PC-3 (cell line): ENCODE results near the gene SORL1-AS1.

ENCODE experiments used
- ATAC-seq: fragments of 200-7000 bp; cut with Tn5 transposase; 2 replicates; pipeline ENCODE4 v1.9.1; 2020; ENCODE audit warnings: mild to moderate bottlenecking, moderate library complexity
- BruUV-seq: library from RNA; stranded (reverse); fragments of 400-500 nt; replicated peaks from 2 replicates; lab custom pipeline; 2021; lab: Mats Ljungman, UMichigan
- CTCF ChIA-PET: fragments of 300-600 bp; sonication (Branson Sonifier 250); formaldehyde crosslinking; loops from one replicate; lab custom pipeline; 2022; ENCODE audit warnings: antibody characterized with exemption; lab: Charles Lee
- POLR2A ChIA-PET: fragments of 300-600 bp; sonication (Branson Sonifier 250); formaldehyde crosslinking; loops from one replicate; lab custom pipeline; 2022; ENCODE audit warnings: antibody characterized with exemption; ENCODE audit not compliant: unreplicated experiment; lab: Charles Lee
- DNase-seq: peaks from one replicate; pipeline ENCODE4 v3.0.0-alpha.2; 2015
- H2AFZ ChIP-seq: fragments of 300-600 bp; sonication (generic); 2 replicates; pipeline ENCODE4 v1.6.0; 2016; ENCODE audit warnings: antibody characterized with exemption, low read length
- H3F3A ChIP-seq: fragments of 300-600 bp; sonication (generic); one replicate; pipeline ENCODE4 v1.6.0; 2017; ENCODE audit warnings: antibody characterized with exemption, low read length, control low read depth, mild to moderate bottlenecking; ENCODE audit not compliant: unreplicated experiment
- H3K27ac ChIP-seq: fragments of 300-600 bp; sonication (generic); 2 replicates; pipeline ENCODE4 v1.5.1; 2016; ENCODE audit warnings: mild to moderate bottlenecking, low read length
- H3K27me3 ChIP-seq: fragments of 300-600 bp; sonication (generic); 2 replicates; pipeline ENCODE4 v1.6.1; 2016; ENCODE audit warnings: low read length, mixed read lengths
- H3K36me3 ChIP-seq: fragments of 300-600 bp; sonication (generic); 2 replicates; pipeline ENCODE4 v1.6.1; 2016; ENCODE audit warnings: low read depth, mixed run types, low read length, mixed read lengths
- H3K4me1 ChIP-seq: fragments of 300-600 bp; sonication (generic); 2 replicates; pipeline ENCODE4 v1.5.1; 2016; ENCODE audit warnings: low read length; ENCODE audit not compliant: insufficient read depth
- H3K4me2 ChIP-seq: fragments of 300-600 bp; sonication (generic); 2 replicates; pipeline ENCODE4 v1.6.0; 2016; ENCODE audit warnings: low read length
- H3K4me3 ChIP-seq: fragments of 300-600 bp; sonication (generic); 2 replicates; pipeline ENCODE4 v1.5.1; 2016; ENCODE audit warnings: mild to moderate bottlenecking, low read length, mixed read lengths
- H3K79me2 ChIP-seq: fragments of 300-600 bp; sonication (generic); 2 replicates; pipeline ENCODE4 v1.6.1; 2017; ENCODE audit warnings: low read length, mixed read lengths
- H3K9ac ChIP-seq: fragments of 300-600 bp; sonication (generic); 2 replicates; pipeline ENCODE4 v1.6.0; 2016; ENCODE audit warnings: mild to moderate bottlenecking, low read length
- H3K9me2 ChIP-seq: fragments of 300-600 bp; sonication (generic); replicated peaks from 2 replicates; pipeline ENCODE4 v1.6.1; 2016; ENCODE audit warnings: mixed run types, low read length, mixed read lengths
- H3K9me3 ChIP-seq: fragments of 300-600 bp; sonication (generic); 2 replicates; pipeline ENCODE4 v1.6.1; 2016; ENCODE audit warnings: low read length, mixed read lengths
- H4K20me1 ChIP-seq: fragments of 300-600 bp; sonication (generic); 2 replicates; pipeline ENCODE4 v1.6.1; 2016; ENCODE audit warnings: low read length, mixed read lengths
- EZH2 ChIP-seq: fragments of 300-600 bp; sonication (generic); IDR thresholded peaks from one replicate; pipeline ENCODE4 v1.6.1; 2017; ENCODE audit warnings: antibody characterized with exemption, mild to moderate bottlenecking, low read length; ENCODE audit not compliant: unreplicated experiment
- EZH2phosphoT487 ChIP-seq: fragments of 300-600 bp; sonication (generic); IDR thresholded peaks from 2 replicates; pipeline ENCODE4 v1.6.1; 2018; ENCODE audit warnings: mild to moderate bottlenecking, antibody characterized with exemption, low read length, borderline replicate concordance
- intact Hi-C: fragments of 100-400 bp; cut with micrococcal nuclease; formaldehyde crosslinking; loops from 2 replicates; pipeline ENCODE4 v1.9.0; 2023
- TF ChIP-seq, protein P1 (sequence below): fragments of 300-600 bp; sonication (generic); conservative IDR thresholded peaks from 2 replicates; pipeline ENCODE4 v1.5.1; 2017; ENCODE audit warnings: antibody characterized with exemption, low read depth, mild to moderate bottlenecking, low read length

The SORL1-AS1 gene

DNA sequence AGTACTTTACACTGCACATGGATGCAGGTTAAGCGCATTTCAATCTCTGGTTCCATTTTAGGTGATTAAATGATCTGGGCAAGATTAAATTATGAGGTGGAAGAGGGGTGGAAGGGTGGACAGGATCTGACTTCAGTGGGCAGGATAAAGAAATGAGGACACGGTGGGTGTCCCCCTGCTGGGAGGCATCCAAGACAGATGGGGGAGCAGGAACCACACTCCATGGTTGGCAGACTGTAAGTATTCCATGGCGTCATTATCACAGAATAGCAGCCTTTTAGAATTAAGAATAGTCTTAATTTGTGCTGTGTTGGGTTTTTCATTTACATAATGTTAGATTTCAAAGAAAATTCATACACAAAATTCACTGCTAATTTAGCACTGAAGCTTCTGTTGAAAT is 8.2 kb downstream of the SORL1-AS1 start:
- no peak overlapping the region for H3K9ac ChIP-seq
- ATAC-seq = no peak
- TF ChIP-seq EZH2 = no peak
- TF ChIP-seq, protein P1, sequence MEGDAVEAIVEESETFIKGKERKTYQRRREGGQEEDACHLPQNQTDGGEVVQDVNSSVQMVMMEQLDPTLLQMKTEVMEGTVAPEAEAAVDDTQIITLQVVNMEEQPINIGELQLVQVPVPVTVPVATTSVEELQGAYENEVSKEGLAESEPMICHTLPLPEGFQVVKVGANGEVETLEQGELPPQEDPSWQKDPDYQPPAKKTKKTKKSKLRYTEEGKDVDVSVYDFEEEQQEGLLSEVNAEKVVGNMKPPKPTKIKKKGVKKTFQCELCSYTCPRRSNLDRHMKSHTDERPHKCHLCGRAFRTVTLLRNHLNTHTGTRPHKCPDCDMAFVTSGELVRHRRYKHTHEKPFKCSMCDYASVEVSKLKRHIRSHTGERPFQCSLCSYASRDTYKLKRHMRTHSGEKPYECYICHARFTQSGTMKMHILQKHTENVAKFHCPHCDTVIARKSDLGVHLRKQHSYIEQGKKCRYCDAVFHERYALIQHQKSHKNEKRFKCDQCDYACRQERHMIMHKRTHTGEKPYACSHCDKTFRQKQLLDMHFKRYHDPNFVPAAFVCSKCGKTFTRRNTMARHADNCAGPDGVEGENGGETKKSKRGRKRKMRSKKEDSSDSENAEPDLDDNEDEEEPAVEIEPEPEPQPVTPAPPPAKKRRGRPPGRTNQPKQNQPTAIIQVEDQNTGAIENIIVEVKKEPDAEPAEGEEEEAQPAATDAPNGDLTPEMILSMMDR = no peak
- TF ChIP-seq EZH2phosphoT487 = no peak
- intact Hi-C loops = no loop called here
- ChIA-PET CTCF (no interaction called here), POLR2A (no interaction called here)
- H3K27me3 ChIP-seq = no peaks in the 10 kb centered on the region
- DNase-seq = no peak
- no peaks in the 10 kb centered on the region for H4K20me1 ChIP-seq
- H3K4me2 ChIP-seq = no peak overlapping the region
- no peaks in the 10 kb centered on the region for H3K79me2 ChIP-seq
- H3K9me3 ChIP-seq = no peaks in the 10 kb centered on the region
- no peak overlapping the region for H3K4me3 ChIP-seq
- H3K36me3 ChIP-seq = no peaks in the 10 kb centered on the region
- no peak overlapping the region for H3K27ac ChIP-seq
- H3K4me1 ChIP-seq = no peaks in the 10 kb centered on the region
- no peaks in the 10 kb centered on the region for H3K9me2 ChIP-seq
- no TSS peak for BruUV-seq
- H3F3A ChIP-seq = no peaks in the 10 kb centered on the region
- no peak overlapping the region for H2AFZ ChIP-seq

DNA sequence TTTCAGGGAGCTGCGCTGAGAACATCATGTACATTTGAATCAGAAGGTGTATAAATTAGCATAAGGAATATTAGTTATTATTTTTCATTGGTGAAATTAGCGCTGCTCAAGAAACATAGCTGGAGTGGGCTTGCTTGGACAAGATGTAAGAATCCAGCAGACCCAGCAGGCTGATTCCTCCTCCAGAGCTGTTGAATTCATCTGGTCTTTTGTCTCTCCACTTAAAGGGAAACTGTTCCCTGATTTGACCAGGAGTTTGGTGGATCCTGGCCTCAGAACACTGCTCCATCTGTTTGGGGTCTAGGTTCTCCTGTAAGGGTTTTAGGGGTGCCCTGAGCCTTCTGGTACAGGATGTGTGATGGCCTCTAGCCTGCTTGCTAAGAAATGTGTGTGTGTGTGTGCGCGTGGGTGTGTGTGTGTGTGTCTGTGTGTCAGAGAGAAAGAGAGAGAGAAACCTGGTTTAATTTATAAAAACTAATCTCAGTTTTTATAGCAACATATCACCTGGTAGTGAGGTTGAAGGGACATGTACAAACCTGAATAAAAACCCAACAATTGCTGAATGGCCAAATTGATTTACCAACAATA is 9.0 kb downstream of the SORL1-AS1 start:
- no peak for ATAC-seq

DNA sequence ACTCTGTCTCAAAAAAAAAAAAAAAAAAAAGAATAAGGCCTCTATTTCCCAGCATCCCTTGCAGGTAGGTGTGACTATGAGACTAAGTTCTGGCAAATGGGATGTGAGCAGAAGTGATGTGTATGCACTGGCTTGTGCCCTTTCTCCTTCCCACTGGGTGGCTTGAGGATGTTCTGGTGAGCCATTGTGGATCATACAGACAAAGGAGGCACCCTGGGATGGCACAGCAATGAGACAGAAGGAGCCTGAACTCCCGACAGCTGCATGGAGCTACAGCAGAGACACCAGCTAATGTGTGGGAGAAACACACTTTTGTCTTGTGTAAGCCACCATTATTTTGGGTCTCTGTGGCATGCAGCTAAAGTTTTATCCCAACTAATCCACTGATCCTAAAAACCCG is 11.2 kb downstream of the SORL1-AS1 start:
- Histone ChIP-seq H3K4me2 (no peak overlapping the region), H3F3A (no peaks in the 10 kb centered on the region), H3K9me3 (no peaks in the 10 kb centered on the region), H3K4me3 (no peak overlapping the region), H3K79me2 (no peaks in the 10 kb centered on the region), H3K4me1 (no peaks in the 10 kb centered on the region), H3K36me3 (no peaks in the 10 kb centered on the region), H3K9ac (no peak overlapping the region), H3K27me3 (no peaks in the 10 kb centered on the region), H4K20me1 (no peaks in the 10 kb centered on the region), H2AFZ (no peak overlapping the region), H3K9me2 (no peaks in the 10 kb centered on the region), H3K27ac (no peak overlapping the region)
- POLR2A ChIA-PET = no interaction called here
- DNase-seq = no peak
- ATAC-seq = no peak
- CTCF ChIA-PET = no interaction called here
- intact Hi-C loops = no loop called here
- TF ChIP-seq, protein P1 = no peak
- TF ChIP-seq EZH2phosphoT487 = no peak
- TF ChIP-seq EZH2 = no peak
- BruUV-seq = no TSS peak

More for the DNA sequence above, 9.0 kb downstream of the SORL1-AS1 start:
- no peak overlapping the region for H3K27ac ChIP-seq
- no peaks in the 10 kb centered on the region for H3K27me3 ChIP-seq
- intact Hi-C loops = no loop called here
- no peaks in the 10 kb centered on the region for H3K9me3 ChIP-seq
- no peaks in the 10 kb centered on the region for H3K36me3 ChIP-seq
- no peaks in the 10 kb centered on the region for H3K79me2 ChIP-seq
- H3K4me1 ChIP-seq = no peaks in the 10 kb centered on the region
- H3K9me2 ChIP-seq = no peaks in the 10 kb centered on the region
- no peak overlapping the region for H3K9ac ChIP-seq
- H3K4me3 ChIP-seq = no peak overlapping the region
- no peak overlapping the region for H3K4me2 ChIP-seq
- CTCF ChIA-PET = interaction anchor here (0.5 kb wide), 1 partner anchor 16 kb away, joined by 4 read pairs; no protein-coding TSS in a partner anchor
- no peaks in the 10 kb centered on the region for H3F3A ChIP-seq
- no peaks in the 10 kb centered on the region for H4K20me1 ChIP-seq
- POLR2A ChIA-PET = no interaction called here
- no peak for DNase-seq
- TF ChIP-seq EZH2 = no peak
- BruUV-seq = no TSS peak
- no peak overlapping the region for H2AFZ ChIP-seq
